Heart left ventricle (tissue), 13 donors: ENCODE data around the gene SRPX.

Experiments used
- POLR2A ChIP-seq, 2 donors: fragments of 450-650 bp; IDR thresholded peaks; one replicate each; pipeline ENCODE4 v1.6.1; 2017; ENCODE audit warnings: antibody characterized with exemption in 2 of 2, mild to moderate bottlenecking in 2 of 2, moderate library complexity in 2 of 2
- TF ChIP-seq, protein P1 (sequence below), 12 donors: fragments of 200-600 bp; sonication (generic) in 4 of 12; IDR thresholded peaks; one replicate each; pipeline versions ENCODE4 v1.5.0 to v1.8.0; 2018 to 2022; ENCODE audit warnings: antibody characterized with exemption in 12 of 12, mild to moderate bottlenecking in 5 of 12
- donor health status: ischemic (EF 13 %, LVEDD 7.1; RV severe dilation, severe dysfunction).
- donor health status: DM: no; HTN: yes; CAD: no.
- donor health status: DM: no; HTN: no; CAD: no.
- donor health status: ischemic (EF 25% LVEDD 6.9; RV normal size, moderate dysfunction).
- donor health status: ischemic (EF 25% LVEDD 5.7; RV mildly dilated, moderate dysfunction).
- donor health status: ischemic (EF 35%, LVEDD 5.7; RV mildly dilated, moderate dysfunction).
- donor health status: nonischemic (EF 11% LVEDD 7.7; RV severe dilation, severe dysfunction).
- donor health status: DM: yes; HTN: yes; CAD: no.
- donor health status: PGD.
- donor health status: ischemic (EF 29% LVEDD 5.4; RV normal size, mild dysfunction).
- donor health status: nonischemic (EF 23%, LVEDD 6.1; RV moderate dilation, normal function).

DNA sequence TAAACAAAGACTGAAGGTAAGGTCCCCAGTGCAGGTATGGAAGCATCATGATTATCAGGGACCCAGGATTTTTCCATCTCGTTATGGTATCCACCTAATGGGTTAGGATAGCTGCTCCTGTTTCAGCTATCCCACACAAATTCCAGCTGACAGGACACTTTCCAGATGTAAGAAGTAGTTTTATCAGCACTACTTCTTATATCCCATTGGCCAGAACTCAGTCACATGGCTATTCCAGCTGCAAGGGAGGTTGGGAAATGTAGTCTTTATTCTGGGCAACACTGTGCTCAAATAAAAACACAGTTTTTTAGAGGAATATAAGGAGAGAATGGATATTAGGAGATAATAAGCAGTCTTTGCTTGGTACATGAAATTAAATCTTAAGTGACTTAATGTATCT is 96.7 kb downstream of the SRPX start:
- TF ChIP-seq, protein P1, sequence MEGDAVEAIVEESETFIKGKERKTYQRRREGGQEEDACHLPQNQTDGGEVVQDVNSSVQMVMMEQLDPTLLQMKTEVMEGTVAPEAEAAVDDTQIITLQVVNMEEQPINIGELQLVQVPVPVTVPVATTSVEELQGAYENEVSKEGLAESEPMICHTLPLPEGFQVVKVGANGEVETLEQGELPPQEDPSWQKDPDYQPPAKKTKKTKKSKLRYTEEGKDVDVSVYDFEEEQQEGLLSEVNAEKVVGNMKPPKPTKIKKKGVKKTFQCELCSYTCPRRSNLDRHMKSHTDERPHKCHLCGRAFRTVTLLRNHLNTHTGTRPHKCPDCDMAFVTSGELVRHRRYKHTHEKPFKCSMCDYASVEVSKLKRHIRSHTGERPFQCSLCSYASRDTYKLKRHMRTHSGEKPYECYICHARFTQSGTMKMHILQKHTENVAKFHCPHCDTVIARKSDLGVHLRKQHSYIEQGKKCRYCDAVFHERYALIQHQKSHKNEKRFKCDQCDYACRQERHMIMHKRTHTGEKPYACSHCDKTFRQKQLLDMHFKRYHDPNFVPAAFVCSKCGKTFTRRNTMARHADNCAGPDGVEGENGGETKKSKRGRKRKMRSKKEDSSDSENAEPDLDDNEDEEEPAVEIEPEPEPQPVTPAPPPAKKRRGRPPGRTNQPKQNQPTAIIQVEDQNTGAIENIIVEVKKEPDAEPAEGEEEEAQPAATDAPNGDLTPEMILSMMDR (IDR thresholded peaks at IDR 0.05): no peak
- TF ChIP-seq POLR2A (IDR thresholded peaks at IDR 0.05): no peak
